AG10803 (cell line): Measurements from ENCODE around the gene MMP25.

ENCODE experiments used
- DNase-seq: peaks from one replicate; pipeline ENCODE4 v3.0.0; 2010; ENCODE audit warnings: low read depth
- H3K4me3 ChIP-seq: 2 replicates; pipeline ENCODE4 v1.5.1; 2011; ENCODE audit warnings: mild to moderate bottlenecking, low read length, control low read depth
- CTCF ChIP-seq: conservative IDR thresholded peaks from 2 replicates; pipeline ENCODE4 v1.5.1; 2011; ENCODE audit warnings: mild to moderate bottlenecking, low read length, control low read depth, inconsistent platforms

The MMP25 gene

GRCh38 chr16:3027489-3027795, 18.9 kb upstream of the MMP25 start:
- TF ChIP-seq CTCF, result no peak
- no peak for DNase-seq
- H3K4me3 ChIP-seq, result no peak overlapping the region

- peak; percentile 46 for DNase-seq
- TF ChIP-seq CTCF, result peak; percentile 51
- no peak overlapping the region for H3K4me3 ChIP-seq
Measured at GRCh38 chr16:3027983-3028715, 18.2 kb upstream of the MMP25 start.

GRCh38 chr16:3028716-3029319, 17.5 kb upstream of the MMP25 start:
- no peak overlapping the region for H3K4me3 ChIP-seq
- no peak for DNase-seq
- TF ChIP-seq CTCF, result no peak

- peak; percentile 41 for DNase-seq
Measured at GRCh38 chr16:3029491-3030221, 16.7 kb upstream of the MMP25 start.

GRCh38 chr16:3030222-3031212, 15.8 kb upstream of the MMP25 start:
- no peak for DNase-seq
- no peak overlapping the region for H3K4me3 ChIP-seq
- TF ChIP-seq CTCF, result no peak

More at GRCh38 chr16:3029491-3030221, 16.7 kb upstream of the MMP25 start:
- TF ChIP-seq CTCF, result no peak
- peak overlapping the region; percentile 7; the same call in 1 of the 2 replicates for H3K4me3 ChIP-seq

- TF ChIP-seq CTCF, result no peak
- no peak for DNase-seq
Measured at GRCh38 chr16:3032624-3033023, 13.7 kb upstream of the MMP25 start.

More at GRCh38 chr16:3032624-3033023, 13.7 kb upstream of the MMP25 start:
- H3K4me3 ChIP-seq, result no peak overlapping the region
